H1 (cell line): Measurements from ENCODE around the gene LIPT2.

Experiments
- CEBPB ChIP-seq: IDR thresholded peaks from 2 replicates; pipeline ENCODE4 v1.6.1; 2012; ENCODE audit warnings: low read depth, low read length
- EZH2 ChIP-seq: fragments of 200-600 bp; sonication (generic); IDR thresholded peaks from 2 replicates; pipeline ENCODE4 v1.7.1; 2012; ENCODE audit warnings: low read depth, mild to moderate bottlenecking, moderate library complexity, low read length, inconsistent platforms; ENCODE audit not compliant: severe bottlenecking
- HDAC2 ChIP-seq, 2 experiments: fragments of 300-600 bp in 1 of 2; sonication (generic) in 1 of 2; IDR thresholded peaks; 2 replicates each; pipeline ENCODE4 v1.6.1; 2011 to 2012; ENCODE audit warnings: low read depth in 2 of 2, low read length in 2 of 2, mild to moderate bottlenecking in 2 of 2, moderate library complexity in 2 of 2, borderline replicate concordance in 1 of 2, inconsistent platforms in 1 of 2
- POLR2AphosphoS5 ChIP-seq: IDR thresholded peaks from 2 replicates; pipeline ENCODE4 v1.6.1; 2011; ENCODE audit warnings: low read depth, low read length
- TF ChIP-seq, protein P1 (sequence below): IDR thresholded peaks from 2 replicates; pipeline ENCODE4 v1.6.1; 2011; ENCODE audit warnings: low read depth, mild to moderate bottlenecking, low read length; ENCODE audit not compliant: insufficient read depth
- TF ChIP-seq, protein P2 (sequence below), 3 experiments: IDR thresholded peaks; 1 replicate in 2 of 3; 2 replicates in 1 of 3; pipeline versions ENCODE4 v1.5.1 to v1.6.1; 2011; ENCODE audit warnings: low read length in 3 of 3, mild to moderate bottlenecking in 3 of 3, inconsistent platforms in 2 of 3, low read depth in 1 of 3, moderate library complexity in 1 of 3; ENCODE audit not compliant: insufficient read depth in 1 of 3; ENCODE audit errors: control extremely low read depth in 1 of 3
- TF ChIP-seq, protein P3 (sequence below): IDR thresholded peaks from 2 replicates; pipeline ENCODE4 v1.6.1; 2012; ENCODE audit warnings: inconsistent platforms

DNA sequence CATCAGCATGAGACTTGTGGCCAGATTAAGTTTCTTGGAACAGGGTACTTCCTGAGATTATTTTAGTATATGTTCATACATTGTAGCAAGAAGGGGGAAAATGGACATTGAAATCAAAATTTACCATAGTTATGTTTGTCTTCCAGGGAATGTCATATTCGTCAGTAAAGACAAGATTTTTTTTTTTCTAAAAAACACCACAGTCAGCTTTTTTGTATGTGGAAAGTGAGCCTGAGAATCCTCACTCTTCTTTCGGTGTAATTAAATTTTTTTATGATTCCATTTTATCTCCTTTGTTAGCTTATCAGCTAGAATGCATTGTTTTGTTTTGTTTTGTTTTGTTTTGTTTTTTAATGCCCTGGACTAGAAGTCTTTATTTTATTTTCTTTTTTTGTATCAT, 31.5 kb upstream of the LIPT2 start:
- TF ChIP-seq, protein P1, sequence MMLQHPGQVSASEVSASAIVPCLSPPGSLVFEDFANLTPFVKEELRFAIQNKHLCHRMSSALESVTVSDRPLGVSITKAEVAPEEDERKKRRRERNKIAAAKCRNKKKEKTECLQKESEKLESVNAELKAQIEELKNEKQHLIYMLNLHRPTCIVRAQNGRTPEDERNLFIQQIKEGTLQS, result no peak
- TF ChIP-seq, protein P2, sequence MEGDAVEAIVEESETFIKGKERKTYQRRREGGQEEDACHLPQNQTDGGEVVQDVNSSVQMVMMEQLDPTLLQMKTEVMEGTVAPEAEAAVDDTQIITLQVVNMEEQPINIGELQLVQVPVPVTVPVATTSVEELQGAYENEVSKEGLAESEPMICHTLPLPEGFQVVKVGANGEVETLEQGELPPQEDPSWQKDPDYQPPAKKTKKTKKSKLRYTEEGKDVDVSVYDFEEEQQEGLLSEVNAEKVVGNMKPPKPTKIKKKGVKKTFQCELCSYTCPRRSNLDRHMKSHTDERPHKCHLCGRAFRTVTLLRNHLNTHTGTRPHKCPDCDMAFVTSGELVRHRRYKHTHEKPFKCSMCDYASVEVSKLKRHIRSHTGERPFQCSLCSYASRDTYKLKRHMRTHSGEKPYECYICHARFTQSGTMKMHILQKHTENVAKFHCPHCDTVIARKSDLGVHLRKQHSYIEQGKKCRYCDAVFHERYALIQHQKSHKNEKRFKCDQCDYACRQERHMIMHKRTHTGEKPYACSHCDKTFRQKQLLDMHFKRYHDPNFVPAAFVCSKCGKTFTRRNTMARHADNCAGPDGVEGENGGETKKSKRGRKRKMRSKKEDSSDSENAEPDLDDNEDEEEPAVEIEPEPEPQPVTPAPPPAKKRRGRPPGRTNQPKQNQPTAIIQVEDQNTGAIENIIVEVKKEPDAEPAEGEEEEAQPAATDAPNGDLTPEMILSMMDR (IDR thresholded peaks at IDR 0.05; ENCODE audit: control extremely low read depth in 1 of 3, insufficient read depth in 1 of 3, low read depth in 1 of 3, low read length in 3 of 3), result no peak
- TF ChIP-seq EZH2 (no peak), CEBPB (no peak), HDAC2 (IDR thresholded peaks at IDR 0.05; ENCODE audit: borderline replicate concordance in 1 of 2, low read depth in 2 of 2, low read length in 2 of 2) (no peak), POLR2AphosphoS5 (no peak)
- TF ChIP-seq, protein P3, sequence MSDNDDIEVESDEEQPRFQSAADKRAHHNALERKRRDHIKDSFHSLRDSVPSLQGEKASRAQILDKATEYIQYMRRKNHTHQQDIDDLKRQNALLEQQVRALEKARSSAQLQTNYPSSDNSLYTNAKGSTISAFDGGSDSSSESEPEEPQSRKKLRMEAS, result no peak
